GM19023 (cell line): ENCODE measurements around the gene ABLIM2.

ENCODE experiments used
- ATAC-seq: cut with Tn5 transposase; IDR thresholded peaks from one replicate; pipeline ENCODE4 v1.9.1; 2021; ENCODE audit warnings: mild to moderate bottlenecking, moderate library complexity; ENCODE audit not compliant: unreplicated experiment

ABLIM2 gene

GRCh38 chr4:8176547-8177399 is 18.2 kb upstream of the ABLIM2 start:
- peak; percentile 56 for ATAC-seq

GRCh38 chr4:8175686-8176085 is 17.1 kb upstream of the ABLIM2 start:
- no peak for ATAC-seq

- ATAC-seq = no peak
Measured at GRCh38 chr4:8174970-8175369, 16.4 kb upstream of the ABLIM2 start.

- no peak for ATAC-seq
Measured at GRCh38 chr4:8173492-8174242, 15.1 kb upstream of the ABLIM2 start.

- peak; percentile 81 for ATAC-seq
Measured at GRCh38 chr4:8171984-8172924, 13.6 kb upstream of the ABLIM2 start.

- no peak for ATAC-seq
Measured at GRCh38 chr4:8171266-8171665, 12.7 kb upstream of the ABLIM2 start.

- no peak for ATAC-seq
Measured at GRCh38 chr4:8170341-8170740, 11.7 kb upstream of the ABLIM2 start.

- no peak for ATAC-seq
Measured at GRCh38 chr4:8169763-8170162, 11.2 kb upstream of the ABLIM2 start.

- no peak for ATAC-seq
Measured at GRCh38 chr4:8168832-8169598, 10.4 kb upstream of the ABLIM2 start.

GRCh38 chr4:8168232-8168631 is 9.6 kb upstream of the ABLIM2 start:
- no peak for ATAC-seq

GRCh38 chr4:8167815-8168214 is 9.2 kb upstream of the ABLIM2 start:
- ATAC-seq = no peak

GRCh38 chr4:8167291-8167690 is 8.7 kb upstream of the ABLIM2 start:
- ATAC-seq = no peak

GRCh38 chr4:8165374-8165896 is 6.8 kb upstream of the ABLIM2 start:
- no peak for ATAC-seq

- no peak for ATAC-seq
Measured at GRCh38 chr4:8164687-8165086, 6.1 kb upstream of the ABLIM2 start.

- ATAC-seq = no peak
Measured at GRCh38 chr4:8164194-8164565, 5.6 kb upstream of the ABLIM2 start.

- ATAC-seq = no peak
Measured at GRCh38 chr4:8163436-8164193, 5.0 kb upstream of the ABLIM2 start.

- ATAC-seq = no peak
Measured at GRCh38 chr4:8163026-8163425, 4.4 kb upstream of the ABLIM2 start.

GRCh38 chr4:8162625-8163024 is 4.0 kb upstream of the ABLIM2 start:
- no peak for ATAC-seq

GRCh38 chr4:8160572-8160971 is 2.0 kb upstream of the ABLIM2 start:
- ATAC-seq = no peak

GRCh38 chr4:8160233-8160560 is 1.6 kb upstream of the ABLIM2 start:
- no peak for ATAC-seq
